Renal cortical epithelial cell (primary cell): ENCODE results near the gene SLC66A3. TPM values are rescaled to one million over a fixed set of nuclear protein-coding genes. Genes with fewer than 3 reads are reported as not detected.
"Not testable (repeated sequence)": the region's sequence is repeated elsewhere in the genome, so short reads cannot be mapped to it uniquely, and the experiment has no call there.

Experiments
- DNase-seq: peaks from one replicate; pipeline ENCODE4 v3.0.0-alpha.2; 2011; ENCODE audit warnings: low read depth
- total RNA-seq: library from RNA; depleted of rRNA; stranded (reverse); fragments of >200 nt; gene quantifications from 2 replicates; pipeline ENCODE4 v1.2.3, GENCODE V29; 2014

The SLC66A3 gene
- total RNA-seq, 1 donor from 2014 or later = 36.1 TPM

GRCh38 chr2:11163439-11164317, 8.4 kb downstream of the SLC66A3 start:
- peak; percentile 48 for DNase-seq

GRCh38 chr2:11165046-11165445, 9.8 kb downstream of the SLC66A3 start:
- not testable (repeated sequence) for DNase-seq

GRCh38 chr2:11166476-11166875, 11.2 kb downstream of the SLC66A3 start:
- DNase-seq = no peak

GRCh38 chr2:11168488-11168887, 13.2 kb downstream of the SLC66A3 start:
- no peak for DNase-seq

- no peak for DNase-seq
Measured at GRCh38 chr2:11169333-11169732, 14.1 kb downstream of the SLC66A3 start.

- DNase-seq = no peak
Measured at GRCh38 chr2:11174222-11174621, 19.0 kb downstream of the SLC66A3 start.

- DNase-seq = peak; percentile 22
Measured at GRCh38 chr2:11175293-11175795, 20.1 kb downstream of the SLC66A3 start.

GRCh38 chr2:11177871-11178690, 22.8 kb downstream of the SLC66A3 start:
- no peak for DNase-seq

GRCh38 chr2:11179196-11179595, 23.9 kb downstream of the SLC66A3 start:
- no peak for DNase-seq

GRCh38 chr2:11179899-11180298, 24.6 kb downstream of the SLC66A3 start:
- no peak for DNase-seq

GRCh38 chr2:11180653-11181052, 25.4 kb downstream of the SLC66A3 start:
- no peak for DNase-seq

- DNase-seq = no peak
Measured at GRCh38 chr2:11182951-11183350, 27.7 kb downstream of the SLC66A3 start.

- no peak for DNase-seq
Measured at GRCh38 chr2:11186145-11186544, 30.9 kb downstream of the SLC66A3 start.

- DNase-seq = peak; percentile 41
Measured at GRCh38 chr2:11187083-11187619, 31.9 kb downstream of the SLC66A3 start.

- no peak for DNase-seq
Measured at GRCh38 chr2:11187731-11188130, 32.5 kb downstream of the SLC66A3 start.

- no peak for DNase-seq
Measured at GRCh38 chr2:11196246-11196645, 41.0 kb downstream of the SLC66A3 start.

- DNase-seq = no peak
Measured at GRCh38 chr2:11200651-11201050, 45.4 kb downstream of the SLC66A3 start.

GRCh38 chr2:11201969-11202368, 46.7 kb downstream of the SLC66A3 start:
- DNase-seq = no peak

GRCh38 chr2:11203480-11203879, 48.2 kb downstream of the SLC66A3 start:
- DNase-seq = peak; percentile 66

- no peak for DNase-seq
Measured at GRCh38 chr2:11208083-11208482, 52.8 kb downstream of the SLC66A3 start.

- no peak for DNase-seq
Measured at GRCh38 chr2:11212645-11213044, 57.4 kb downstream of the SLC66A3 start.

GRCh38 chr2:11213090-11213638, 57.9 kb downstream of the SLC66A3 start:
- peak; percentile 49 for DNase-seq
